Neuron (in vitro differentiated cells): ENCODE data around the gene MX2.

Experiments
- H2AFZ ChIP-seq: one replicate; pipeline ENCODE4 v1.6.1; 2013; ENCODE audit warnings: low read depth, mild to moderate bottlenecking, inconsistent platforms, low read length, moderate library complexity
- H3K27me3 ChIP-seq: one replicate; pipeline ENCODE4 v1.6.1; 2013; ENCODE audit warnings: low read length; ENCODE audit not compliant: insufficient read depth
- H3K36me3 ChIP-seq: one replicate; pipeline ENCODE4 v1.6.1; 2013; ENCODE audit warnings: low read length; ENCODE audit not compliant: insufficient read depth
- H3K4me1 ChIP-seq: one replicate; pipeline ENCODE4 v1.6.1; 2013; ENCODE audit warnings: low read length; ENCODE audit not compliant: insufficient read depth
- H3K4me3 ChIP-seq: 2 replicates; pipeline ENCODE4 v1.5.1; 2013; ENCODE audit warnings: mild to moderate bottlenecking, low read length, moderate library complexity
- H3K9me3 ChIP-seq: one replicate; pipeline ENCODE4 v1.6.1; 2013; ENCODE audit warnings: low read length

Gene MX2

GRCh38 chr21:41390043-41390639 lies 28.3 kb downstream of the MX2 start:
- H3K4me1 ChIP-seq, result no peaks in the 10 kb centered on the region
- no peak overlapping the region for H3K4me3 ChIP-seq
- H3K36me3 ChIP-seq, result no peaks in the 10 kb centered on the region
- H3K9me3 ChIP-seq, result no peaks in the 10 kb centered on the region
- no peak overlapping the region for H2AFZ ChIP-seq
- no peaks in the 10 kb centered on the region for H3K27me3 ChIP-seq

- Histone ChIP-seq H3K4me1 (no peaks in the 10 kb centered on the region), H3K27me3 (no peaks in the 10 kb centered on the region), H3K9me3 (no peaks in the 10 kb centered on the region), H3K36me3 (no peaks in the 10 kb centered on the region), H3K4me3 (no peak overlapping the region), H2AFZ (no peak overlapping the region)
These were observed 32.1 kb downstream of the MX2 start for GRCh38 chr21:41393876-41394465.

GRCh38 chr21:41396558-41397075 lies 34.8 kb downstream of the MX2 start:
- Histone ChIP-seq H2AFZ (no peak overlapping the region), H3K27me3 (no peaks in the 10 kb centered on the region), H3K9me3 (no peaks in the 10 kb centered on the region), H3K36me3 (no peaks in the 10 kb centered on the region), H3K4me3 (no peak overlapping the region), H3K4me1 (no peaks in the 10 kb centered on the region)

- Histone ChIP-seq H3K27me3 (no peaks in the 10 kb centered on the region), H3K36me3 (no peaks in the 10 kb centered on the region), H3K9me3 (no peaks in the 10 kb centered on the region), H3K4me3 (no peak overlapping the region), H3K4me1 (no peaks in the 10 kb centered on the region), H2AFZ (no peak overlapping the region)
These were observed 35.7 kb downstream of the MX2 start for GRCh38 chr21:41397471-41397891.

GRCh38 chr21:41398251-41398650 lies 36.4 kb downstream of the MX2 start:
- Histone ChIP-seq H3K4me3 (no peak overlapping the region), H3K9me3 (no peaks in the 10 kb centered on the region), H3K4me1 (no peaks in the 10 kb centered on the region), H3K36me3 (no peaks in the 10 kb centered on the region), H3K27me3 (no peaks in the 10 kb centered on the region), H2AFZ (no peak overlapping the region)

- Histone ChIP-seq H3K9me3 (no peaks in the 10 kb centered on the region), H2AFZ (no peak overlapping the region), H3K27me3 (no peaks in the 10 kb centered on the region), H3K36me3 (no peaks in the 10 kb centered on the region), H3K4me1 (no peaks in the 10 kb centered on the region), H3K4me3 (no peak overlapping the region)
These were observed 37.0 kb downstream of the MX2 start for GRCh38 chr21:41398831-41399230.

GRCh38 chr21:41399246-41399800 lies 37.5 kb downstream of the MX2 start:
- Histone ChIP-seq H3K4me3 (no peak overlapping the region), H2AFZ (no peak overlapping the region), H3K9me3 (no peaks in the 10 kb centered on the region), H3K36me3 (no peaks in the 10 kb centered on the region), H3K27me3 (no peaks in the 10 kb centered on the region), H3K4me1 (no peaks in the 10 kb centered on the region)

GRCh38 chr21:41402231-41402630 lies 40.4 kb downstream of the MX2 start:
- Histone ChIP-seq H3K9me3 (no peaks in the 10 kb centered on the region), H3K4me1 (no peaks in the 10 kb centered on the region), H3K27me3 (no peaks in the 10 kb centered on the region), H3K4me3 (no peak overlapping the region), H2AFZ (no peak overlapping the region), H3K36me3 (no peaks in the 10 kb centered on the region)

GRCh38 chr21:41402796-41403195 lies 41.0 kb downstream of the MX2 start:
- no peak overlapping the region for H3K4me3 ChIP-seq
- no peak overlapping the region for H2AFZ ChIP-seq
- no peaks in the 10 kb centered on the region for H3K9me3 ChIP-seq
- H3K4me1 ChIP-seq, result no peaks in the 10 kb centered on the region
- H3K27me3 ChIP-seq, result no peaks in the 10 kb centered on the region
- no peaks in the 10 kb centered on the region for H3K36me3 ChIP-seq

GRCh38 chr21:41403331-41403730 lies 41.5 kb downstream of the MX2 start:
- Histone ChIP-seq H3K27me3 (no peaks in the 10 kb centered on the region), H3K36me3 (no peaks in the 10 kb centered on the region), H2AFZ (no peak overlapping the region), H3K4me1 (no peaks in the 10 kb centered on the region), H3K4me3 (no peak overlapping the region), H3K9me3 (no peaks in the 10 kb centered on the region)

GRCh38 chr21:41403966-41404365 lies 42.1 kb downstream of the MX2 start:
- Histone ChIP-seq H3K4me3 (no peak overlapping the region), H3K4me1 (no peaks in the 10 kb centered on the region), H3K27me3 (no peaks in the 10 kb centered on the region), H2AFZ (no peak overlapping the region), H3K9me3 (no peaks in the 10 kb centered on the region), H3K36me3 (no peaks in the 10 kb centered on the region)

GRCh38 chr21:41405321-41405720 lies 43.5 kb downstream of the MX2 start:
- no peaks in the 10 kb centered on the region for H3K4me1 ChIP-seq
- H3K27me3 ChIP-seq, result no peaks in the 10 kb centered on the region
- no peak overlapping the region for H3K4me3 ChIP-seq
- no peak overlapping the region for H2AFZ ChIP-seq
- H3K36me3 ChIP-seq, result no peaks in the 10 kb centered on the region
- no peaks in the 10 kb centered on the region for H3K9me3 ChIP-seq

GRCh38 chr21:41406340-41406739 lies 44.5 kb downstream of the MX2 start:
- Histone ChIP-seq H3K9me3 (no peaks in the 10 kb centered on the region), H3K36me3 (no peaks in the 10 kb centered on the region), H3K4me3 (no peak overlapping the region), H3K27me3 (no peaks in the 10 kb centered on the region), H3K4me1 (no peaks in the 10 kb centered on the region), H2AFZ (no peak overlapping the region)
